HepG2 (cell line): ENCODE measurements around the gene TTLL6. TPM values are rescaled to one million over a fixed set of nuclear protein-coding genes. Genes with fewer than 3 reads are reported as not detected.

ENCODE experiments used
- ATAC-seq: fragments of 200-7000 bp; cut with Tn5 transposase; 3 replicates; pipeline ENCODE4 v1.9.1; 2020; ENCODE audit warnings: mild to moderate bottlenecking, moderate library complexity
- BruUV-seq: library from RNA; stranded (reverse); fragments of 400-500 nt; replicated peaks from 2 replicates; lab custom pipeline; 2021; lab: Mats Ljungman, UMichigan
- CTCF ChIA-PET: fragments of 300-600 bp; formaldehyde crosslinking; extraction: SDS; loops from one replicate; lab custom pipeline; 2021; ENCODE audit warnings: low total read pairs, inconsistent platforms, low intra/inter-chr PET ratio; lab: Yijun Ruan, JAX
- POLR2A ChIA-PET: fragments of 350-600 bp; sonication (Branson Sonifier 250); formaldehyde crosslinking; loops from one replicate; lab custom pipeline; 2020; ENCODE audit warnings: antibody characterized with exemption, inconsistent platforms; lab: Yijun Ruan, JAX
- DNase-seq: peaks from one replicate; pipeline ENCODE4 v3.0.0-alpha.2; 2015; ENCODE audit warnings: low spot score
- FAIRE-seq: peaks from 3 replicates; lab custom pipeline; 2011; peaks lifted over from hg19 to GRCh38; lab: Jason Lieb, UNC
- H2AFZ ChIP-seq: one replicate; pipeline ENCODE4 v1.6.1; 2011; ENCODE audit warnings: low read length, inconsistent platforms
- H3K27ac ChIP-seq: fragments of 300-600 bp; 3 replicates; pipeline ENCODE4 v1.8.0; 2011; ENCODE audit warnings: mixed run types, mild to moderate bottlenecking, mixed read lengths, low read length, inconsistent platforms; ENCODE audit not compliant: insufficient read depth; ENCODE audit errors: extremely low read length
- H3K27me3 ChIP-seq, 2 experiments: fragments of 200-600 bp in 1 of 2; 2 replicates in 1 of 2; 3 replicates in 1 of 2; pipeline versions ENCODE4 v1.6.0 to v1.8.0; 2011; ENCODE audit warnings: low read length in 2 of 2, mild to moderate bottlenecking in 2 of 2, moderate library complexity in 2 of 2, inconsistent platforms in 1 of 2; ENCODE audit not compliant: insufficient read depth in 2 of 2, control insufficient read depth in 1 of 2
- H3K36me3 ChIP-seq, 2 experiments: fragments of 200-600 bp in 1 of 2; replicated peaks in 1 of 2; 2 replicates in 1 of 2; 3 replicates in 1 of 2; pipeline versions ENCODE4 v1.5.1 to v1.8.0; 2011; ENCODE audit warnings: low read length in 2 of 2, inconsistent platforms in 1 of 2; ENCODE audit not compliant: insufficient read depth in 2 of 2, control insufficient read depth in 1 of 2
- H3K4me1 ChIP-seq: 2 replicates; pipeline ENCODE4 v1.5.1; 2012; ENCODE audit warnings: low read length, inconsistent platforms; ENCODE audit not compliant: insufficient read depth
- H3K4me2 ChIP-seq: 2 replicates; pipeline ENCODE4 v1.6.0; 2011; ENCODE audit warnings: low read depth, low read length, inconsistent platforms
- H3K4me3 ChIP-seq, 3 experiments: fragments of 200-600 bp in 1 of 3; sonication (generic), shearing (Covaris generic) in 1 of 3; replicated peaks in 1 of 3; 2 replicates each; pipeline ENCODE4 v1.5.1; 2011 to 2016; ENCODE audit warnings: low read length in 3 of 3, inconsistent platforms in 2 of 3, low read depth in 2 of 3, mild to moderate bottlenecking in 2 of 3, control low read depth in 1 of 3, mixed read lengths in 1 of 3; ENCODE audit not compliant: insufficient read depth in 1 of 3
- H3K79me2 ChIP-seq: one replicate; pipeline ENCODE4 v1.6.1; 2011; ENCODE audit warnings: low read length, inconsistent platforms; ENCODE audit not compliant: insufficient read depth
- H3K9ac ChIP-seq: 2 replicates; pipeline ENCODE4 v1.6.0; 2011; ENCODE audit warnings: mild to moderate bottlenecking, low read depth, low read length, inconsistent platforms; ENCODE audit not compliant: insufficient read depth
- H3K9me3 ChIP-seq: 2 replicates; pipeline ENCODE4 v1.5.1; 2012; ENCODE audit warnings: mild to moderate bottlenecking, low read length
- H4K20me1 ChIP-seq: 2 replicates; pipeline ENCODE4 v1.6.0; 2011; ENCODE audit warnings: inconsistent platforms, mild to moderate bottlenecking, low read length, moderate library complexity; ENCODE audit not compliant: insufficient read depth
- JUN ChIP-seq: sonication (generic); formaldehyde crosslinking; IDR thresholded peaks from 2 replicates; pipeline ENCODE4 v1.4.0; 2020; ENCODE audit warnings: mild to moderate bottlenecking, missing genetic modification reagents
- KDM2A ChIP-seq: sonication (generic); formaldehyde crosslinking; IDR thresholded peaks from 2 replicates; pipeline ENCODE4 v1.4.0; 2020; ENCODE audit warnings: low read depth, missing genetic modification reagents, borderline replicate concordance
- KDM3A ChIP-seq: IDR thresholded peaks from 2 replicates; pipeline ENCODE4 v1.6.1; 2018; ENCODE audit warnings: low read depth, missing compliant biosample characterization
- MEIS1 ChIP-seq: sonication (generic); formaldehyde crosslinking; IDR thresholded peaks from 2 replicates; pipeline ENCODE4 v1.9.0; 2021; ENCODE audit warnings: mild to moderate bottlenecking, missing genetic modification reagents, moderate library complexity, borderline replicate concordance
- MNT ChIP-seq: fragments of 450-650 bp; IDR thresholded peaks from 2 replicates; pipeline ENCODE4 v1.6.1; 2016
- POLR2G ChIP-seq: fragments of 200-400 bp; formaldehyde crosslinking; IDR thresholded peaks from 2 replicates; pipeline ENCODE4 v1.6.1; 2018; ENCODE audit warnings: mild to moderate bottlenecking, low read depth, low read length, moderate library complexity
- PPARG ChIP-seq: conservative IDR thresholded peaks from 2 replicates; pipeline ENCODE4 v1.6.1; 2016; ENCODE audit warnings: missing biosample characterization, missing genetic modification reagents
- RFXAP ChIP-seq: sonication (generic); formaldehyde crosslinking; IDR thresholded peaks from 2 replicates; pipeline ENCODE4 v1.4.0; 2020; ENCODE audit warnings: missing genetic modification reagents, borderline replicate concordance
- ZNF142 ChIP-seq: sonication (generic); formaldehyde crosslinking; IDR thresholded peaks from 2 replicates; pipeline ENCODE4 v1.4.0; 2020; ENCODE audit warnings: missing genetic modification reagents
- ZNF276 ChIP-seq: sonication (generic); formaldehyde crosslinking; IDR thresholded peaks from 2 replicates; pipeline ENCODE4 v1.4.0; 2020; ENCODE audit warnings: mild to moderate bottlenecking, low read depth, missing genetic modification reagents
- ZNF512 ChIP-seq: sonication (generic); formaldehyde crosslinking; IDR thresholded peaks from 2 replicates; pipeline ENCODE4 v1.4.0; 2020; ENCODE audit warnings: mild to moderate bottlenecking, missing genetic modification reagents
- WGBS: methylation state at CpG from one replicate; pipeline ENCODE4 v1.1.6; 2017; ENCODE audit warnings: low lambda C conversion rate; 5-methylcytosine and 5-hydroxymethylcytosine counted together
- in situ Hi-C: cut with HindIII; loops from 2 replicates; pipeline ENCODE4 v1.10.0; 2017; ENCODE audit warnings: low pct_unique_long_range_greater_than_20kb; ENCODE audit not compliant: extremely low pct_ligation_motif_present
- intact Hi-C: fragments of 100-400 bp; cut with micrococcal nuclease; formaldehyde crosslinking; loops from one replicate; pipeline ENCODE4 v1.10.0; 2022; ENCODE audit not compliant: unreplicated experiment
- polyA plus RNA-seq, 8 experiments: library from polyadenylated mRNA; depleted of rRNA in 3 of 8; stranded (reverse) in 7 of 8; unstranded in 1 of 8; fragments of >200 nt; fragmentation: Illumina TruSeq in 4 of 8; extraction: Trizol in 4 of 8; gene quantifications; 2 replicates each; pipeline versions ENCODE4 v1.2.1 to v1.2.3, GENCODE V29; 2011 to 2016; ENCODE audit warnings: low read depth in 4 of 8, missing spikeins in 1 of 8, mixed read lengths in 1 of 8; ENCODE audit not compliant: insufficient read depth in 1 of 8
- total RNA-seq, 5 experiments: library from RNA; depleted of rRNA; stranded (reverse); fragments of >200 nt; fragmentation: Illumina TruSeq; extraction: Trizol; gene quantifications; 2 replicates each; pipeline ENCODE4 v1.2.3, GENCODE V29; 2016; ENCODE audit warnings: low read depth in 1 of 5

The TTLL6 gene
- total and polyA plus RNA-seq, 2 of the 13 experiments (the other 11 are each of a cell fraction or from before 2014, with no cell fraction given): 0.04 to 0.08 TPM

GRCh38 chr17:48842746-48843145 lies 25.7 kb upstream of the TTLL6 start:
- Histone ChIP-seq H2AFZ (no peak overlapping the region), H3K9me3 (no peaks in the 10 kb centered on the region), H4K20me1 (no peaks in the 10 kb centered on the region), H3K4me2 (no peak overlapping the region), H3K79me2 (peaks cover 5% of the 10 kb centered on the region), H3K4me1 (0 out of 2 replicates have a peak, but pooled peaks cover 8% of the 10 kb centered on the region), H3K27me3 (no peaks in the 10 kb centered on the region), H3K36me3 (peaks cover 8 to 41% of the 10 kb centered on the region in 2 experiments), H3K4me3 (no peak overlapping the region), H3K9ac (no peak overlapping the region), H3K27ac (no peak overlapping the region)
- ATAC-seq: no peak
- intact Hi-C loops (no loop called here), in situ Hi-C loops (no loop called here)
- POLR2A ChIA-PET: no interaction called here
- no peak for DNase-seq
- CTCF ChIA-PET: no interaction called here
- no peak for TF ChIP-seq MNT
- no peak for TF ChIP-seq RFXAP (CRISPR knock-in tag)
- TF ChIP-seq PPARG (CRISPR knock-in tag): no peak
- no peak for TF ChIP-seq KDM2A
- TF ChIP-seq KDM3A (CRISPR knock-in tag): no peak
- no peak for TF ChIP-seq JUN (CRISPR knock-in tag)
- TF ChIP-seq MEIS1 (CRISPR knock-in tag): no peak
- no peak for TF ChIP-seq ZNF512 (CRISPR knock-in tag)
- no peak for TF ChIP-seq ZNF276
- no peak for TF ChIP-seq POLR2G
- no peak for TF ChIP-seq ZNF142 (CRISPR knock-in tag)
- FAIRE-seq: no peak
- 99% methylated on average over 3 of the region's 3 CpGs for WGBS
- no TSS peak for BruUV-seq
